Bone marrow (tissue), 2 donors: ENCODE measurements around the gene DENND4A.
A peak's percentile ranks its signal among the peaks of the same experiment; 100 is the strongest.

ENCODE experiments used
- DNase-seq, 2 donors: peaks; one replicate each; lab custom pipeline; 2025; lab: John Stamatoyannopoulos, UW

The DENND4A gene

DNA sequence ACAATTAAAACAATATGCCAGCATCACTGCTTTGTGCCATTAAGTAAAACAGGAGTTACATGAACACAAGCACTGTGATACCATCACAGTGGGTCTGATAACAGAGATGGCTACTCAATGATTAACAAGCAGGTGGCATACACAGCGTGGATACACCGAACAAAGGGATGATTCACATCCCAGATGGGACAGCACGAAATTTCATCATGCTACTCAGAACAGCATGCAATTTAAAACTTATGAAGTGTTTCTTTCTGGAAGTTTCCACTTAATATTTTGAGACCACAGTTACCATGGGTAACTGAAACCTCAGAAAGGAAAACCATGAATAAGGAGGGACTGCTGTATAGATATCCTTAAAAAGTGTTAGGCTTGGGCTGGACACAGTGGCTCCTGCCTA lies 125.8 kb downstream of the DENND4A start:
- DNase-seq, result no peak

DNA sequence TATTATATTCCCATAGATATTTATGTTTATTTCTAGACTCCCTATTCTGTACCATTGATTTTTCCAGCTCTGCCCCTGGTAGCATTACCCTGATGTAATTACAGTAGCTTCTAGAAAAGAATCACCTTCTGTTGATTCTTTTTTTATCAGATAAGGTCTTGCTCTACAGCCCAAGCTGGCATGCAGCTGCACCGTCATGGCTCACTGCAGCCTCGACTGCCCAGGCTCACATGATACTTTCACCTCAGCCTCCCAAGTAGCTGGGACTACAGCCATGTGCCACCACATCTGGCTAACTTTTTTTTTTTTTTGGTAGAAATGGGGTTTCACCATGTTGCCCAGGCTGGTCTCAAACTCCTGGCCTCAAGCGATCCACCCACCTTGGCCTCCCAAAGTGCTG lies 128.6 kb downstream of the DENND4A start:
- no peak for DNase-seq

DNA sequence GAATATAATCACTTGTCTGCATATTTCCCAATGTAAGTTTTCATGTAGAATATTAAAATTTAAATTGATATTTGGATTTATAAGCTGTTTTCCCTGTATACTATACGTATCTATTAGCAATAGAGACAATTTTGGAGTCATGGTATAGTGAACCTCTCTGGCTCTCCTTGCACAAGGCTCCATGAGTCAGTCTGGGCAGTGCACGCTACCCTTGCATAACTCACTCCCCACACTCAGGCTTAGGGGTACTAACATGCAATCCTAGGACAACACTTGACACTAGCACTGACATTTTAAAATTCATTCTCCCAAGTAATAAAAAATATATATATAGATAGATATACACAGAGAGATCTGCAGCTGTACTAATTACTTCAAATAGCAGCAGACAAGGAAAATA lies 131.2 kb downstream of the DENND4A start:
- no peak for DNase-seq

DNA sequence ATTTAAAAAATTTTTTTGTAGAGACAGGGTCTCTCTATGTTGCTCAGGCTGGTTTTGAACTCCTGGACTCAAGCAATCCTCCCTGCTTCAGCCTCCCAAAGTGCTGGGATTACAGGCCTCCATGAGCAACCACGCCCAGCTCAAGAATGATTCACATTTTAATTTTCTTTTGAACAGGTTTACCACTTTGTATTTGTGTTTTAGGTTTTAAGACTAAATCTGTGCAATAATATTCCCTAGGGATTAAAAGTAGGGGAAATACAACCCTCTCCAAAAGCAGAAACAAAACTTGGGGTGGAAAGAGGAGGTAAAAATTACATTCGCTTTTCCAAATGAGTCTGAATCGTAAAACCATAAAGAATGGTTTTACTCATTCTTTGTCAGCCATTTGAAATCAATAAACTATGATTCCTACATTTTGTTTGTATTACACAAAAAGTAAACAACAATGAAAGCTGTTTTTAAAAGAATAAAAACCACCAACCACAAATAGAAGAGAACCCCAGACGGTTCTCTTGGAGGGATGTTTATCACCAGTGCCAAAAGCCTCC lies 132.5 kb downstream of the DENND4A start:
- DNase-seq, result no peak

DNA sequence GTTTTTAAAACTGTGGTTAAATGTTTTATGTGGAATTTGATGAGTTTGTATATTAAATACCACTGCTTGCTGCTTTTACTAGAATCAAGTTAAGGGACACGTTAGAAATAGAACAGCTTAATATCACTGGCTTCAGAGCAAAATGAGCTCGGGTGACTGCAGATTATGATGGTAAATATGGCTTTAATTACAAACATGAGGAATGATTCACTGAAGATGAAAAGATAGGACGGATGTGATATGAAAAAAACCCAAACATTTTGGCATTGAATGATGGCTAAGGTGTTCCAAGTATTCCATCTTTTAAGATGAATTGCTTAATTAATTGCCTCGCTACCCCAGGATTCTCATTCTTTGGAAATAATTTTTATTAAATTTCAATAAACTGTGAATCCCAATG lies 136.6 kb downstream of the DENND4A start:
- DNase-seq, result no peak

DNA sequence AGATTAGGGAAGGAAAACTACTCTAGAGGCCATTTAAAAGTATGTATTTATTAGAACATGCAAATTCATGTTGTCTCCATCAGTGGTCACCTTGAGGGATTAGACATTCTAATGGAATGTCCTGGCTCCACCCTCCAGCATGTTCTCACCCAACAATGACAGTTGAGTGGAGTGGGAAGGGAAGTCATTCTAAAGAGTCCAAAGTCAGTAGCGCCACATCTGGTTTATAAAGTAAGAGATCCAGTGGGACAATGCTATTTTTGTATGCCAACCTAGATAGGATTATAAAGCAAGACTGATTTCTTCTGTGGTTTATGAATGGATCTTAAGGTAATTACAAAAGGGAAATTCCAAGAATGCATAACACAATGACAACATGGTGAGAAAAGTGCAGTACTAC lies 137.1 kb downstream of the DENND4A start:
- no peak for DNase-seq

DNA sequence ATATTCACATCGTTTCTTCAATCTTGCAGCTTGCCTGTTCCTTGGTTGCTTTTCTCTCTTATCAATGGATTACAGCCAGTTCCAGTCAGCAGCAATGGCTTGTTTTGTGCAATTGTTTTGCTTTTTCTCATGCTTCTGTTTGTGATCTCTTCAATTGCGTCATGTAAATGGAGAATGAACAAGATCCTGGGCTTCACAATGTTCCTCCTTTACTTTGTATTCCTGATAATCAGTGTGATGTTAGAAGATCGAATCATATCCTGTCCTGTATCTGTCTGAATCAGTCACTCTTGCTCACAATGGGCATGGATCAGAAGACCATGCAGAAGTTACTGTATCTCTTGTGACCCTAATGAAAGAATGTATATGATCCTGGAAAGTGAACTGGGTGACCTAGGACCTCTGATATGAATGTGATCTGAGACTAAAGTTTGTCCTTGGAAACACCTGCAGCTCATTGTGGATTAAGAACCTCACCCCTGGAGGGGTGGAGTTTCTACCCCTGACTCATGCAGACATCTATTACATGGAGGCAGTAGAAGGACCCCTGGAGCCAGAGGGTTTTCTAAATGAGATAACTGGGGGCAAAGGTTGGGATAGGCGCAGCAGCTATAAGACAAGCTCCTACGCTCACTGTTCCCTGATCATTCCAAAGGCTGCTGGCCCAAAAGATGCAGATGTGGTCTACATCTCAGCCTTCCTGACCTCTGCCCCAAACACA lies 138.1 kb downstream of the DENND4A start:
- no peak for DNase-seq

DNA sequence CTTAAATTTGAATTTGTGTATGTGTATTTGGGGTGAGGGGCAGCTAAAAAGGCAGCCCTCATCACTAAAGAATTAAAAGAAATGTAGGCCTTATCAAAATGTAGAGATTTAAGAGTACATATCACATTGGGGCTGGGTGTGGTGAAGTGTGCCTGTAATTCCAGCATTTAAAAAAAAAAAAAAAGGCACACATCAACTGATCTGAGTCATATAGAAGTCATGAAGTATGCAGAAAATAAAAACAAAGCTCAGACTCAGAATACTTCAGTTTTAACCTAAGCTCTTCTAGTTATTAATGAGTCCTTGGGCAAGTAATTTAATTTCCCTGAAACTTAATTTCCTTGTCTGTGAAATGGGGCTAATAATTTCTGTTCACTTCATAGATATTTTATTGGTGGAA lies 138.8 kb downstream of the DENND4A start:
- DNase-seq, result no peak

DNA sequence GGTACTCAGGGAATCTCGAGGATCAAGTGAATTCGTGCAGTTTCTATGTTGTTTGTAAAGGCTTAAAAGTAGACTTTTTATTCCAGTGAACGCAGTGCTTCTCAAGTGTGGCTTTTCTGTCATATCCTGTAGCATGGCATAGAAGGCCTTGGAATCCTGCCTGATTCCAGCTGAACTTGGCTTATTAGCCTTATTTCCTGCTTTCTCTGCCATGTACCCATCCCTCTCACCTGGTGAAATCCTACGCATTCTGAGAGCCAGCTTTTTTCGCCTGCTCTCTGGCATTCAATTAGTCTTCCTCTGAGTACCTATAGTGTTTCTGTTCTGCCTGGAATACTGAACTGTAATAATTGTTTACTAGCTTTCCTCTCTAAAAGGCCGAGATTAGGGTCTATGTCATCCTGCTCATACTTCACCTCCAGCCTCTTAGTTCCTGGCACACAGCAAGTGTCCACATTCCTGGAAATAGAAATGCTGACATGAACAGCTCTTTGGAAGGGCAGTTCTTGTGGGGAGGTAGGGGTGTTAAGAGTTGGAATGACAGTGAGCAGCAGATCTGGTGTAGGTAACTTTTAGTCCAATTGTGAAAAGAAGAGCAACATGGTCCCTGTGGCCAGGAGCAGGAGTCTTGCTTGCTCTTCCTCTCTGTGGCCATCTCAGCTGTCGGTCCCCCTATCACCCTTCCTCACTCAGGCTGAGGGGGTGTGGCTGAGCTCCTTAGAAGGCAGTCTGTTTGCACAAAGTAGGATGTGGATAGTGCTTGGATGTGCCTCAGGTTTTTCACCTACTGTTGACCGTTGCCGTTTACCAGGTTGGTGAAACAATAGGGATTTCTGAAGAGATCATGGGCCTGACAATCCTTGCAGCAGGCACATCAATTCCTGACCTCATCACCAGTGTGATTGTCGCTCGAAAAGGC lies 140.0 kb downstream of the DENND4A start:
- no peak for DNase-seq

DNA sequence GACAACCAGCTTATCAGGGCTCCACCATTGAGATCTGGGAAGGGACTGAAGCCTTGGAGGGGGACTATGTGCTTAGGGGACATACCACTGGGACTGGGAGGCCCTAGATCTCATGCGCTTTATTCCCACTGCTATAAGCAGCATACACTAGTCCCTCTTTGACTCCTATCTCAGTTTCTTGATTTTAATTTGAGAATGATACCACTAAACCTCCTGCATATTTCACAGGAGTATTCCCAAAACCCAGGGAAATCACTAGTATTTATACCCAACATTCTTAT lies 141.1 kb downstream of the DENND4A start:
- DNase-seq, result no peak

DNA sequence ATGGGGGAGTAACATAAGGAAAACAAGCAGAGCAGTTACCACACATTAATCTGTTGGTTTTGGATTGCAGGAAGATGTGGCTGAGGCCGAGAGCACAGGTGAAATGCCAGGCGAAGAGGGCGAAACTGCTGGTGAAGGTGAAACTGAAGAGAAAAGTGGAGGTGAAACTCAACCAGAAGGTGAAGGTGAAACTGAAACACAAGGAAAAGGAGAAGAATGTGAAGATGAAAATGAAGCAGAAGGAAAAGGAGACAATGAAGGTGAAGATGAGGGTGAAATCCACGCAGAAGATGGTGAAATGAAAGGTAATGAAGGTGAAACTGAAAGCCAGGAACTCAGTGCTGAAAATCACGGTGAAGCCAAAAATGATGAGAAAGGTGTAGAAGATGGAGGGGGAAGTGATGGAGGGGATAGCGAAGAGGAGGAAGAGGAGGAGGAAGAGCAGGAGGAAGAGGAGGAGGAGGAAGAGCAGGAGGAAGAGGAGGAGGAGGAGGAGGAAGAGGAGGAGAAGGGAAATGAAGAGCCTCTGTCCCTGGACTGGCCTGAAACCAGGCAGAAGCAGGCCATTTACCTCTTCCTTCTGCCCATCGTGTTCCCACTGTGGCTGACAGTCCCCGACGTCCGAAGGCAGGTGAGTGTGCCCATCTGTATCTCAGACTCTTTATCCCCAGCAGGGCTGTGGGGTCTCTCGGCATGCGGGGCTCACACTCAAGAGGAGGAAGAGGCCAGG lies 141.6 kb downstream of the DENND4A start:
- no peak for DNase-seq

DNA sequence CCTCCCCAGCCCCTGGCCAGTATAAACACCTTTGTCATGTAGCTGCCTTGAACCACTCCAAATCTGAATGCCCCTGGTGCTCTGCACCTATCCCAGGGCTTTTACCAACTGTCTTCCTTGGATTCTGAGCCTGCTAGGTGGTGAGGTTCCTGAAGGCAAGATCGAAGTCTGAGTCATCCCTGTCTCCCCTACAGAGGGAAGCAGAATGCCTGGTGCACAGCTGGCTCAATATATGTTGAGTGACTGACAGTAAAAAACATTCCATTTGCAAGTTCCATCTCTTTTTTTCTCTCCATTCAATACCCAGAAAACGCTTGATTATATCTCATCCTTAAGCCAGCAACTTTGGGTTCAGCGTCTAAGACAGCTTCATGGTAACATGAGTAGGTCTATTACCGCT lies 145.6 kb downstream of the DENND4A start:
- no peak for DNase-seq

DNA sequence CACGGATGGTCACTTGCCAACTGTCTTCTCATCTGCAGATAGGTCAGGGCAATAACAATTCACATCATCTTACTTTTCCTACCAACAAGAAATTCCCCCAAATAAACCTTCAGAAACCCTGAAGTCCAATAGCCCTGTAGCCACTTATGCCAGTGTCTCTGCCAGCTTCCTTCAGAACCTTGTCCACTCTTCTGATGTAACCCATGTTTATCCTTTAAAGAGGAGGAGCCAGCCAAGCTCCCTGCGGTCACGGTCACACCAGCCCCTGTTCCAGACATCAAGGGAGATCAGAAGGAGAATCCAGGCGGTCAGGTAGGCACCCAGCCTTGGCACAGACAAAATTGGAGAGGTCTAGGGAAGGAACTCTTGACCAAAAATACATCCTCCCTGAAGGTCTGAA lies 146.7 kb downstream of the DENND4A start:
- no peak for DNase-seq

DNA sequence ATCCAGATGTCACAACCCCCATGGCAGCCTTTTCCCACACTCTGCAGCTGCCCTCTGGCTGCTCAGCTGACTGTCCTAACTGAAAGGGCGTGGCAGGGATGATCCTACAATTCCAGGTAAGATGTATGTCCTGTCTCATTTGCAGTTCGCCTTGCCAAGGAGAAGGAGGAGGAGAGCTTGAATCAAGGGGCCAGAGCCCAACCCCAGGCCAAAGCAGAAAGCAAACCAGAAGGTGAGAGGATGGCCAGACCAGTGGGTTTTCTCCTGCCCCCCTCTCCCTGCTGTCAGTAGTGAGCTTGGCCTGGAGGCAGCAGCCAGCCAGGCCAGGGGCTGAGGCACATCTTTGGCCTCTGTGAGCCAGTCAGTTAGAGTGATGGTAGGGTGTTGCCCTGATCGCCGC lies 147.8 kb downstream of the DENND4A start:
- no peak for DNase-seq

DNA sequence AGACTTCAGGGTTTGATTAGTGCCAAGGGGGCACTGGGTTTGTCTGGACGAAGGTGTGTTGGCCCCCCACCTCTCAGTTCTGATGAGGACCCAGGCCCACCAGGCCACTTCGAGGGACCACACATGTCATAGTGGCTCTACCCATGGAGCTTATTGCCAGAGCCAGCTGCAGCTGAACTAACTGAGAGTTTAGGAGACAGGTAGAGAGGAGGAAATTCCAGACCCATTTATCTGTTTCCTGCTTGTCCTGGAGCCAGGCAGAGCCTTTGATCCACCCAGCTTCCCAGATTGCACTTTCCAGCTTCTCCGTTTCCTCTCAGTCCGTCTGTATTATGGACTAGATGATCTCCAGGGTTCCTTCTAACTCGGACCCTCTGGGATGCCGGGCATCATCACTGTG lies 149.5 kb downstream of the DENND4A start:
- no peak for DNase-seq

DNA sequence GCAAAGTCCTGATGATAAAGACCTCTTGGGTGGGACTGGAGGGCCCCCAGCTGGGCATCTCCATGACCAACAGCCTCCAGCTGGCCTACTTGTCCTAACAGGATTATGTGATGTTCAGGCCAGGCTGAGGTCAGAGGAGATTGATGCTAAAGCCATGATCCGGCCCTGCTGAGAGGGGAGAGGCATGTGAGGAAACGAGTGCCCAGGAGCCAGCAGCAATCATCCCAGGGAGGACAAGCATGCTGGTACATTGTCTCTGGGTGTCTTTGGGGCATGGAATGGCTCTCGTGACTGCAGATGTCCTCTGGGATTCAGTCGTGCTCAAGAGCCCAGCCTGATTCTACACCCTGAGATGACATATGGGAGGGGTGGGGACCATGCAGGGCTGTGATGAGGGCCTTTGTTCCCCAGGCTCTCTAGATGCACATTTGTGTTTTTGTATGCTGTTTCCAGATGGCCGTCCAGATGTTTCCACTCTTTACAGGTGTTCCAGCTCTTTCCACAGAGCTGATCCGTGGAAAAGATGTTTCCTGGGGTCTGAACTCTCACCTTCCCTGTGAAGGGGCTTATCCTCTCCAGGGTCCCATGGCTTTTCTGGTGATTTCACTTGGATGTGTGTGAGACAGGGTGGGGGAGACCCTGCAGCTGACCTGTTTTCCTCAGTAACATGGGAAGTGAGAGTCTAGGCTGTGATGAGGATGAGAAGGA lies 150.2 kb downstream of the DENND4A start:
- no peak for DNase-seq

DNA sequence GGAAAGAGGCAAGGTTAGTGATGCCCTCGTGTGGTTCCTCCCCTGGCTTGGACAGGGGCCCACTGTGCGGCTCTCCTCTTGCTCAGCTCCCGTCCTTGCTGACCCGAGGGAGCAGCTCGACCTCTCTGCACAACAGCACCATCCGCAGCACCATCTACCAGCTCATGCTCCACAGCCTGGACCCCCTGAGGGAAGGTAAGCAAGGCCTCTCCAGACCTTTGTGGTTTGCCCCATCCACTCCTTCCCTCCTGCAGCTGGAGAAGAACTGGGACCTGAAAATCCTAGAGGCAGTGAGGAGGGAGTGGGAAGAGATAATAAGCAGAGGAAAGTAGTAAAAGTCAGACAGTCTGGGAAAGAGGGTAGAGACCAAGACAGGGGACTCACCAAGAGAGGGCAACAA lies 152.6 kb downstream of the DENND4A start:
- no peak for DNase-seq

DNA sequence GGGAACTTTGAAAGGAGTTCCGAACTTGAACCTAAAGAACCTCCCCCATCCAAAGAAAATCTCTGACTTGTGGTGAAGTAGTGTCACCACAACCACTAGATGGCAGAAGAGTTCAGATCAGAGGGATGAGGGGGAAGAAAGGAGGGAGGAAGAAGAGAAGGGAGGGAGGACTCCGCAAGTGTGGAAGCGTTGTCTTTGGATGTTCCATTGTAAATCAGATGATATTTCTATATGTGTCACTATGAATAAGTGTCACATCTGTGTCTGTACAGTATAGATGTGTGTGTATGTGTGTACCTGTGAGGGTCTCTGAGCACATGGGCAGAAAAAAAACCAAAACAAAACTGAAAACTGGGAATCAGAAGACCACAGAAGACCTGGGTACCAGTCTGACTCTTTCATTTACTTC lies 153.4 kb downstream of the DENND4A start:
- DNase-seq, result peak in 1 of 2 donors; percentile 75

DNA sequence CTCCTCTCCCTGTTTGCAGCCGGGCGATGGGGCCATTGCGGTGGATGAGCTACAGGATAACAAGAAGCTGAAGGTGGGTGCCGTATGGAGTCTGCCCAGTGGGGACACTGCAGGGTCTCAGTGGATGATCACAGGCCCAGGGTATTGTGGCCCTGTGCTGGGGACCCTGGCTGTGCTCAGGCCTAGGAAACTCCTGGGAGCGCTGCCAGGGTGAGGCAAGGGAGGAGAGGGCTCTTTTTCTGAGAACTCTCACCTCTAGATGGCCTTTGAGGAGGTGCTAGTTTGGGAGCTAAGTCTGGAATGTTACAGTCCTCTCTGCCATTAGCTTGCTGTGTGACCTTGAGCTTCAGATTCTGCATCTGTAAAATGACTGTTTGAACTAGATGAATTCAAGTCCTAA lies 154.0 kb downstream of the DENND4A start:
- DNase-seq, result no peak

DNA sequence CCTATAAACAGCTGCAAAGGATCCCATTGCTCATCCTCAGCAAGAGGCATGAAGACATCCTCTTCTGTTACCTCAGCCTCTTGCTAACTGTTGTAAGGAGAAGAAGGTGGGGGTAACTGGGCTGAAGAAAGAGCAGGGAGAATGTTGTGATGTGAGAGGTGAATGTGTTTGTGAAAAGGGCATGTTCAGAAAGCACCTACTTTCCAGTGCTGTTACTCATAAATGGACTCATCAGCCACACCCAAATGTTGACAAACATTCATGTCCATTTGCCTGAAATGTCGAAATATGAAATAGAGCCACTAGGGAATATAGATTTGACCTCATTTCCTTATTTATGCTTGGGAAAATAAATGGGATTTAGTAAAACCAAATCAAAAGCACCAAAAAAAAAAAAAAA lies 157.7 kb downstream of the DENND4A start:
- DNase-seq, result no peak

DNA sequence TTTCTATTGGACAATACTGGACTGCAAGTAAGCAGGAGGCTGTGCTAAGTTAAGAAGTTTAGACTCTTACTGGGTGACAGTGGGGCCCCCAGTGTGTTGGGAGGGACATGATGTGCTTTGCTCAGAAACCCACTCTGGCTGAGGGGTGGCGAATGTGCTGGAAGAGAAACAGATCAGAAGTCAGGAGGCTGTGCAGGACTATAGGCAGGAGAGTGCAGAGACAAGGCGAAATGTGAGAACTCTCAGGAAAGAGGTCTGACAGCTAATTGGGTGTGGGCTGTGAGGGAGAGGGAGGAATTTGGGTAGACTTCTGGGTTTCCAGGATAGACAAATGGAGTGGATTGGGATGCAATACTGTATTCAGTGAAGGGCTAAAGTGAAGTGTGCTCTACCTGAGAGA lies 158.3 kb downstream of the DENND4A start:
- no peak for DNase-seq

DNA sequence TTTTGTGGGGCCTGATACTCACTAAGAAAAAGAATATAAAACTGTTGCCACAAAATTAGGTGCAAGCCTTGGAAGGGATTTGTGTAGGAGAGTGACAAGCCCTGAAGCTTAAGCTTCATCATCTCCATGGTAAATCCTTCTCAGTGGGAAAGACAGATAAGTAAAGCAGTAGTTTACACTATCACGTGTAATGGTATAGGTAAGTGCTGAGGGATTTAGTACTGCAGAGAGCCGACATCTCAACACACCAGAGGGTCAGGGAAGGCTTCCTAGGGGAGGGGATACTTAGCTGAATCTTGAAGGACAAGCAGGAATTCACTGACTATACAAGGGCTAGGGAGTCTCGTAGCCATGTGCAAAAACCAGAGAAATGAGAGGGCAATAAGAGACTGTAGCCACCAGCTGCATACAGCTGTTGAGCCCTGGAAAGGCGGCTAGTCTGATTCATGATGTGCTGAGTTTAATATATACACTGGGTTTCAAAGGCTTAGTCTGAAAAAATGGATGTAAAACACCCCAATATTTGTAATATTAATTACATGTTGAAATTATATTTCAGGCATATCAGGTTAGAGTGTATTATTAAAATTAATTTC lies 159.2 kb downstream of the DENND4A start:
- no peak for DNase-seq
